GM18870 (cell line): Measurements from ENCODE around the gene MED29.

Experiments
- ATAC-seq: cut with Tn5 transposase; IDR thresholded peaks from one replicate; pipeline ENCODE4 v1.9.1; 2021; ENCODE audit warnings: moderate library complexity; ENCODE audit not compliant: unreplicated experiment

The MED29 gene

DNA sequence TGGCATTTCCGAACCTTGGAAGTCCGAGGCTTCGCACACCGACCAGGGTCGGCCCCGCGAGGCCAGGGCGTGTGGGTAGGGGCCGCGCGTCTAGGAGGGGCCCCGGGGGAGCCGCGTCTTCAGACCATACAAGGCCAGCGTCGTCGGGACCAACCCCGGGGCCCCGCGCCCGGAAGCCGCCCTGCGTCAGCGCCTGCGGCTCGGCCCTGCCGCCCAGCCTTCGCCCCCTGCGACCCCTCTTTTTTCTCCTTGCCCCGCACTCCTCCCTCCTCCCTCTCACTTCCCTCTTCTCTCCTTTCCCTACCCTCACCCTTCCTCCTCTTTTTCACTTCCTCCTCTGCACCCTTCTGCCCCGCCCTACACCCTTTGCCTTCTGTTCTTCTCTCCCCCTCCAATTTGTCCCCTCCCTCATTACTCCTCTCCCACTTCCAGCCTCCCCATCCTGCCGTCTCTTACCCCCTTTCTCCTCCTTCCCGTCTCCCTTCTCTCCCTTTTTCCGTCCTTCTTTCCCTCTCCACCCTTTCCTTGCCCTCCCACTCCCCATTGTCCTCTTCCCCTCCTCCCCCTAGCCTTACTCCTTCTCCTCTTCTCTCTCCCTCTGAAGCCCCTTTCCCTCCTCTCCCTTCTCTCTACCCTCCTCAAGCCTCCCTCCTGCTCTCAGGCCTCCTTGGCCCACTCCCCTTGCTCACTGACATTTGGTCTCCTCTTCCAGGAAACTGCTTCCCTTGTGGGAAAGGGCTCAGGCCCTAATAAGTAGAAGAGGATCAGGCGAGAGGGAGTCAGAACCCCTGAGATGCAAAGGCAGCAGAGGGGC, 19.0 kb downstream of the MED29 start:
- ATAC-seq: no peak

DNA sequence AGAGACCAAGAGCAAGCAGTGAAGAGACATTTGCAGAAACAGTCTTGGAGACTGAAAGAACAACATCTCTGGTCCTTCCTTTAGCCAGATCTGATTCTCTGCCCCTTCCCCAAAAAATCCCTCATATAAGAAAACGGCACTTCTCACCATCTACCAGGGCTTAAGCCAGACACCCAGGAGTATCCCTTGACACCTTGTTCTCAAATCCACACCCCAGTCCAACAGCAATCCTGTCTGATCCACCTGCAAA, 19.6 kb downstream of the MED29 start:
- ATAC-seq: no peak

GRCh38 chr19:39411081-39411831, 20.1 kb downstream of the MED29 start:
- ATAC-seq: no peak

DNA sequence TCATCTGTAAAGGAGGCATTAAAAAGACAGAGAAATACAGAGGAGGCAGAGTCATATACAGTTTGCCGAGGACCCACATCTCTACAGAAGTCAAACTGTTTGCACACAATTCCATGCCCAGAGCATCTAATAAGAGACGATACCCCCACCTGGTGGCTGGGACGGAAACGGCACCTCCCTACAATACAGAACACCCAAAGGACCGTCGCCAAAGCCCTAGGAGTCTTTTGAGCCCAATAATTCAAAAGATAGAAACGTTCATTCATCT, 20.6 kb downstream of the MED29 start:
- peak; percentile 32 for ATAC-seq

DNA sequence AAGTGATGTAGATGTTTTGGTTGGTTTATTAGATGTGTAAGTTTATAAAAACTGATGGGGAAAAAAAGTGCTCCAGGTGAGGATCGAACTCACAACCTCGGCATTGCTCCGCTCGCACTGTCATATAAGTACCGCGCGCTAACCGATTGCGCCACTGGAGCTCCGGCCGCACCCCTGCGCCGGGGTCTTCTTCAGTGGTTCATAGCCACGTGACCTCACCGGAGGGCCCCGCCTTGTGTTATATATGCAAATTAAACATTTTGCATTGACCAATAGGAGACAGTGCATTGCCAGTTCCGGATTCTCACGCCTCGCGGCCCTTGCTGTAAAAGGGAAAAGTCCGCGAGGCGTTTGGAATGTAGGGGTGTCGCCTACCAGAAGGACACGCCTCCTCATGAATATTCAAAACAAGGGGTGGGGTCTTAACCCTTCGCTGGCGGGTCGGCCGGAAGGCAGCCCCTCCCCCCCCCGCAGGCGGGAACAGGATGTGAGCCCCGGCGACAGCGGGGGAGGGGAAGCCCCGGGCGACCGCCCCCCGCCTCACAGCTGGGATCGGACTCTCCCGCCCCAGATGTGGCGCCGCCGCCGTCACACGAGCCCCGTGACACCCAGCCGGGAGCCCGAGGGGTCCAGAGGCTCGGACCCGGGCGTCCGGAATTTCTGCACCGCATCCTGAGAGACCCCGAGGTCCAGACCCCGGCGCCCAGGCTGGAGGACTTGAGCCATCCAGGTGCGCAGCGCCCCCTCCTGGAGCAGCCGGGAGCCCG, 21.1 kb downstream of the MED29 start, which contains the start of gene PLEKHG2:
TSS of gene PLEKHG2 (plus strand) at position 570 of the 767 bp plus-strand sequence. CDS start 1,418 bp downstream, outside the sequence.
- ATAC-seq: peak; percentile 62

DNA sequence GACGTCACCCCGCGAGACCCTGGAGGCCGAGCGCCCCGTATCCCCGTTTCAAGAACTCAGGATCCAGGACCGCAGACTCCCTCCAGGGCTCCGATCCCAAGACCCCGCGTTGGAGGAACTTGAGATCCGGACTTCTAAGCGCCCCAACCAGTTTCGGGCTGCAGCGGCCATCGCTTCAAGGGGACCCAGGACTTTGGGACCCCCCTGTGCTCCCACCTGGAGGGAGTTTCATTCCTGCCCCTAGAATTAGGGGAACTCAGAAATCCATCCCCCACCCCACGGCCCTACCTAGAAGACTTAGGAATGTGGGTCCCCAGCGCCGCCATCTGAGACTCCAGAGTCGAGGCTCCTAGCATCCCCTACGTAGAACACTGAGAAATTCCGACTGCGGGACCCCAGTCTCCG, 21.7 kb downstream of the MED29 start:
- ATAC-seq: no peak

DNA sequence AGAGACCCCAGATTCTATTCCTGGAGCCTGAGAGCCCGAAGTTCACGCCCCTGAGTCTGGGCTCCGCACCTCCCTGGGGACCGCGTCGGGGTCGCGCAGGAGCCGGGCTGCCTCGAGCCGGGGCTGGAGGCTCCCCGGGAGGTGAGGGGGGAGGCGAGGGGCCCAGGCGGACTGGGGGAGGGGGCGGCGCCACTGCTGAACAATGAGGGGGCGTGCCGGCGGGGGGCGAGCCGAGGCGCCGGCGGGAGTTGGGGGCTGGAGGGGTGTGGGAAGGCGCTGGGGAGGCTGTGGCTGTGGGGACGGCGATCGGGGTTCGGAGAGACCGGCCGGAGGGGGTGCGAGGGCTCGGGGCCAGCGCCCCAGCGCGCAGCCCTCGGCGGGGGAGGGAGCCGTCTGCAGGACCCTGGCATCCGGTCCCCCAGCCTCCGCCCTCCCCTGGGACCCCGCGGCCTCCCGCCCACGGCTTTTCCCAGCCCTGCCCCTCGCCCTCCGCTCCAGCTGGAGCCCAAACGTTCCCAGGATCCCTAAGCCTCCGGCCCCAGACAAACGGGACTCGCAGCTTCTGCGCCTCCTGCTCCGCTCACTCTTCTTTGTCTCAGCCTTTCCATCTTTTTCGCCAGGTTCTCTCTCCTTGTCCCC, 22.2 kb downstream of the MED29 start:
- ATAC-seq: no peak

GRCh38 chr19:39413911-39414608, 22.9 kb downstream of the MED29 start:
- ATAC-seq: no peak

DNA sequence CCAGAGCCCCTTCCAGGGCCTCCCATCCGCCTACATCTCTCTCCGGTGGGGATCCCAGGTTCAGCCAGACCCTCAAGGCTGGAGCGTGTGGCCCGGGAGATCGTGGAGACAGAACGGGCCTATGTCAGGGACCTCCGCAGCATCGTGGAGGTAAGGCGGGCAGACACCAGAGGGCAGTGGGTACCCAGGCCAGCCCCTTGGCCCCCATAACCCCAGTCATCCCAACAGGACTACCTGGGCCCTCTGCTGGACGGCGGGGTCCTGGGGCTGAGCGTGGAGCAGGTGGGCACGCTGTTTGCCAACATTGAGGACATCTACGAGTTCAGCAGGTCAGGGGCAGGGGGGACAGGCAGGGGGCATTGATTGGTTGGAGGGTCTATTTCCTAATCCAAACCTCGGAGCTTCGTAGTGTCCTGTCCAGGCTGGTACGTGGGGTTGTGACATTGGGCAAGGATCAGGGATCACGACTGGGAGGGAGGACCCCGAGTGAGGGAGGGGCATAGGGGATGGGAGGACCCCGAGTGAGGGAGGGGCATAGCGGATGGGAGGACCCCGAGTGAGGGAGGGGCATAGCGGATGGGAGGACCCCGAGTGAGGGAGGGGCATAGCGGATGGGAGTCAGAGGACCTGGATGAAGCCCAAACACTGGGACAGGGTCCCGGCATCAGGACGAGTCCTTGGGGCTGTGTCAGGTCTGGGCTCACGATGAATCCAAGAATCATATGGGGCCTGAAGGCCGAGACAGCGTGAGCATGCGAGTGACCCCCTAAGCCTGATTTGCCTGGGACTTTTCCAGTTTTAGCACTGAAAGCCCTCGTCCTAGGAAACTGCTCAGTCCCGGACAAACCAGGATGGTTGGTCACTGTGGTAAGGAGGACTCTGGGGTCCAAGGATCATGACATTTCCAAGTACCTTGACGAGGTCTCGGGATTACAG, 24.2 kb downstream of the MED29 start:
- no peak for ATAC-seq

DNA sequence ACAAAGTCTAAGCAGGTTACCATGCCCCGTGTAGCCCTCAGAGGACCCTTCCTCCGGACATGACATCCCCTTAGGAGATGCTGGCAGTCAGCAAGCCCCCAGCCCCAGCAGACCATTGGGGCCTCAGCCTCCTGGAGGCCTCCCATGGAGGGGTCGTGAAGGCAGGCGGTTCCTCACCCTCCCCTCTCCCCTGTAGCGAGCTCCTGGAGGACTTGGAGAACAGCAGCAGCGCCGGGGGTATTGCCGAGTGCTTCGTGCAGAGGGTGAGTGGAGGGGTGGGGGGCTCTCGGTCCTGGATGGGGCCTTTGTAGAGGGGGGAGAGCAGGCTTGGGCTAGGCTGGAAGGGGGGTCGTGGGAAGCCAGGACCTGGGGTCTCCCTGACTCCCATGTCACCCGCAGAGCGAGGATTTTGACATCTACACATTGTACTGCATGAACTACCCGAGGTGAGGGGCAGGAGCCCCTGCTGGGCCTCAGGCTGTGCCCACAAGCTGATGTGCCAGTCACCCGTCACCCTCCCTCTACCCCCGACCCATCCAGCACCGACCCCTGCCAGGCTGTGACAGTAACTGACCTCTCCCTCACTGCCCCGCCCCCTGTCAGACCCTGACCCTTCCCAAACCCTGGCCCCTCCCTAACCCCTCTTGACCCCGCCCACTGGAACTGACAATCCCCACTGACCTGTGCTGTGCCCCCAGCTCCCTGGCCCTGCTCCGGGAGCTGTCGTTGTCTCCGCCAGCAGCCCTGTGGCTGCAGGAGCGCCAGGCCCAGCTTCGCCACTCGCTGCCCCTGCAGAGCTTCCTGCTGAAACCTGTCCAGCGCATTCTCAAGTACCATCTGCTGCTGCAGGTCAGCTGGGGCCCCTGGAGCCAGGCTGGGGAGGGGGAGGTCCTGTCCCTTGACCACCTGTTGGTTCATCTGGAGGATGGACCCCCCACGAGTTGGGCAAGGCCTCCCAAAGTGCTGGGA, 25.3 kb downstream of the MED29 start:
- ATAC-seq: no peak

- no peak for ATAC-seq
Measured at GRCh38 chr19:39417463-39418181, 26.4 kb downstream of the MED29 start.

- ATAC-seq: no peak
Measured at GRCh38 chr19:39419003-39419402, 27.8 kb downstream of the MED29 start.

GRCh38 chr19:39420769-39421168, 29.6 kb downstream of the MED29 start:
- no peak for ATAC-seq

DNA sequence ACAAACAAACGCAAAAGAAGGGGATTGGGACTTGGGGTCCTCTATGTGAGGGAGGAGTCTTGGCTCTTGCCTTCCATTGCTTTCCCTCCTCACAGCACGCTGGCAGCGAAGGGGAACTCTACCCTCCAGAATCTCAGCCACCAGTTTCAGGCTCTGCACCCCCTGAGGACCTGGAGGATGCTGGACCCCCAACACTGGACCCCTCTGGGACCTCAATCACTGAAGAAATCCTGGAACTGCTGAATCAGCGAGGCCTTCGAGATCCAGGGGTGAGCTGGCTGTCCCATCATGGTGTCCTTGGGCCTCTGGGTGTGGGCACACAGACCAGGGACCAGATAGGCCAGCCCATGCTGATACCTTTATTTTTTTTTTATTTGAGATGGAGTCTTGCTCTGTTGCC, 30.8 kb downstream of the MED29 start:
- ATAC-seq: no peak

DNA sequence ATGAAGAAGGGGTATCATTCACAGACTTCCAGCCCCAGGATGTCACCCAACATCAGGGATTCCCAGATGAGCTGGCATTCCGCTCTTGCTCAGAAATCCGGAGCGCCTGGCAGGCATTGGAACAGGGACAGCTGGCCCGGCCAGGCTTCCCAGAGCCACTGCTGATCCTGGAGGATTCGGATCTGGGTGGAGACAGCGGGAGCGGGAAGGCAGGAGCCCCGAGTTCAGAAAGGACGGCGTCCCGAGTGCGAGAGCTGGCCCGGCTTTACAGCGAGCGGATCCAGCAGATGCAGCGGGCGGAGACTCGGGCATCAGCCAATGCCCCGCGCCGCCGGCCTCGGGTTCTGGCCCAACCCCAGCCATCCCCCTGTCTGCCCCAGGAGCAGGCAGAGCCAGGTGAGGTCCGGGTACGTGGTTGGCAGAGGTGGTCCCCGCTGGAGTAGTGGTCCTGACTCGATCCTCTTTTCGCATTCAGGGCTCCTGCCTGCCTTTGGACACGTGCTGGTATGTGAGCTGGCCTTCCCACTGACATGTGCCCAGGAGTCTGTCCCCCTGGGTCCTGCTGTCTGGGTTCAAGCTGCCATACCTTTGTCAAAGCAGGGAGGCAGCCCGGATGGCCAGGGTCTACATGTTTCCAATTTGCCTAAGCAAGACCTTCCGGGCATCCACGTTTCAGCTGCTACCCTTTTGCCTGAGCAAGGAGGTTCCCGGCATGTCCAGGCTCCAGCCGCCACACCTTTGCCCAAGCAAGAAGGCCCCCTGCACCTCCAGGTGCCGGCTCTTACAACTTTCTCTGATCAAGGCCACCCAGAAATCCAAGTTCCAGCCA, 32.3 kb downstream of the MED29 start:
- ATAC-seq: no peak

GRCh38 chr19:39424934-39425333, 33.8 kb downstream of the MED29 start:
- no peak for ATAC-seq

- no peak for ATAC-seq
Measured at GRCh38 chr19:39425744-39426143, 34.6 kb downstream of the MED29 start.
